ENCODE measurements around the gene PTPRJ.

The PTPRJ gene

DNA sequence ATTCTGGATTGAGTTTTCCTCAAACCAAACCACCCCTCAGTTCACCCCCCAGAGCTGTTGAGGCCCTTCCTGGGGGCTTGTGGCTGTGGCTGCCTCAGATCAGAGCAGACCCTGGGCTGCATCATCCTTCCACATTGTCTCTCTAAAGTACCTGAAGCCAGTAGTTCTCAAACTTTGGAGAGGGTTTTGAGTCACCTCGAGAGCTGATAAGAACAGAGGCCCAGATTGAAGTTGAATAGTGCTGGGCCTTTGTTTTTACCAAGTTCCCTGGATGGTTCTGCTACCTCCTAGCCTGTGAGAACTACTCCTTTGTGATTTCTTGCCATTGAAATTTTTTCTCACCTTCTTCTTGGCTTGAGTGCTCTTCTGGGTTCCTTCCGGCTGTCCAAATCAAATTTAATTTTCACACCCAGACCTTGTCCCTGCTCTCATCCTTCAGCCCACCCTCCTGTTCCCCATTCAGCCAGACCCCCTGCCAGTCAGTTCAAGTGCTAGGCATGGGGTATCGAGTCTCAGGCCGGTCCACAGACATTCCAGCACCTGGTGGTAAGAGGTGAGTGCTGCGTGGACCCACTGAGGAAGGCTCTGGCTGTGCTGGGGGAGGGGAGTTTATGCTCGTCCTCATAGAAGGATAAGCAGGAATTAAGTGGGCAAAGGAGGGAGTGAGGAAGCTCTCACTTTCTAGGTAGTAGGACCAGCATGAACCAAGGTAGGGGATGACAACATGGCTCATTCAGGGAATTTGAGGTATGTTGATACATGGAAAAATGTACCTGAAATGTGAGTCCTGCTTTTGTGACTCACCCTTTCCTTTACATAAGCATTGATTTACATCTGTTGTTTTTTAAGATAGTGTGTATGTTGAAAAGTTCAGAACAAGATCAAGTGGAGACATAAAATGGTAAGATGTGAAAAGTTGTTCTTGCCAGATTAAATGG is 116.5 kb downstream of the PTPRJ start:
- no peak for DNase-seq

DNA sequence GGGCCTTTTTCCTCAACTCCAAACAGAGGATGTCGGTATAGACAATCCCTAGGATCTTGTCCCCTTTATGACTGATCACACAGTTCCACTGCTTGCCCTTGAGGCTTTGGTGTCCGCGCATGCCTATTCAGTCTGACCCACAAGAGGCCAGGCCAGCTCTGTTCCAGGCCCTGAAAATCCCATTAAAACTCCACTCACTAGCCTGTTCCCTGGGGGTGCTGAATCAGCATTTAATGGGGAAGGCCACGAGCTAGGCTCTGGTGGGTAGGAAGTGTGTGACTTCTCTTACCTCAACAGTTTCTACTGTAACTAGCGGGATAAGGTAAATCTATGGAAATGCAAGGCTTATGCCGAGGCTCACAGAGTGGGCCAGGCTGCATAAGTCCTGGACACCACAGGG is 117.7 kb downstream of the PTPRJ start:
- no peak for DNase-seq

- no peak for DNase-seq
Observed at GRCh38 chr11:48099916-48100446, 119.6 kb downstream of the PTPRJ start.

GRCh38 chr11:48101044-48101733 is 120.8 kb downstream of the PTPRJ start:
- no peak for DNase-seq

- no peak for DNase-seq
Observed at GRCh38 chr11:48101958-48102357, 121.6 kb downstream of the PTPRJ start.

GRCh38 chr11:48103621-48104567 is 123.5 kb downstream of the PTPRJ start:
- no peak for DNase-seq

- no peak for DNase-seq
Observed at GRCh38 chr11:48104568-48104924, 124.2 kb downstream of the PTPRJ start.

GRCh38 chr11:48105096-48105990 is 125.0 kb downstream of the PTPRJ start:
- DNase-seq = no peak

DNA sequence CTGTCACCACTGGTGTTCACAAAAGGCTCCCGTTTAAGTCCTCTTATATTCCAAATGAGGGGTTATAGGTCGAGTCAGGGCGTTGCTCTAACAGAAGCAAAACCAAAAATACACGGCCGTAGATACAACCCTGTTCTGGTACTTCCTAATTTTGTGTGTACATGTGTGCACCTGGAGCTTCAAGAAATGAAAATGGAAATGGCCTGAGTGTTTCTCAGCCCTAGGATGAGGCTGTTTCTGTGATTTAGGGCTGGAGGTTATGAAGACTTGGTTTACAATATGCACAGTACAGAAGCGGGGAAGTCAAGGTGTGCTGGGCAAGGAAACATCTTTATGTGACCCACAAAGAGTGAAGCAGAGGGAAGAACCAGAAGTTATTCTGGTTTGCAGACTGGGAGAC is 125.8 kb downstream of the PTPRJ start:
- no peak for DNase-seq

DNA sequence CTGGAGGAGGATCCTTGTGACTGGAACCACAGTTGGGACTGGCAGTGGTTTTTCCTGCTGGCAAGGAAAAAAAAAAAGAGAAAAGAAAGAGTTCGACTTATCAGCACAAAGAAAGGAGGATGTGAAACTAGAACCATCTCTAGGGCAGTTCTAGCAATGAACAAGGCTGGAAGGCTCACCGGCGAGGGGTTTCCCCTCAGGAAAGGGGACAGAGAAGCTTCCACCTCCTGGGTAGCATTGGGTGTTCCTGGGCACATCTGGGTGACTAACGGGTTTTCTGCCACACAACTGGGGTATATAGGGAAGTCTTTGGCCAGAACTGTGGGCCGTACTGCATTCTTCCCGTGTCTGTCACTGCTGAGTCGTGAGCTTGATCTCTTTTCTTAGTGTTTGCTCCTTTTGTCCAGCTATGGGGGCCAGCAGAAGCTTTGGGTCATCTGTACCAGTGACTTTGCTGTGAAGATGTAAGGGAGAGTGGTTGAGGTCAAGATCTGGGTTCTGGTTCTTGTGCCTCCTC is 126.9 kb downstream of the PTPRJ start:
- DNase-seq = no peak

DNA sequence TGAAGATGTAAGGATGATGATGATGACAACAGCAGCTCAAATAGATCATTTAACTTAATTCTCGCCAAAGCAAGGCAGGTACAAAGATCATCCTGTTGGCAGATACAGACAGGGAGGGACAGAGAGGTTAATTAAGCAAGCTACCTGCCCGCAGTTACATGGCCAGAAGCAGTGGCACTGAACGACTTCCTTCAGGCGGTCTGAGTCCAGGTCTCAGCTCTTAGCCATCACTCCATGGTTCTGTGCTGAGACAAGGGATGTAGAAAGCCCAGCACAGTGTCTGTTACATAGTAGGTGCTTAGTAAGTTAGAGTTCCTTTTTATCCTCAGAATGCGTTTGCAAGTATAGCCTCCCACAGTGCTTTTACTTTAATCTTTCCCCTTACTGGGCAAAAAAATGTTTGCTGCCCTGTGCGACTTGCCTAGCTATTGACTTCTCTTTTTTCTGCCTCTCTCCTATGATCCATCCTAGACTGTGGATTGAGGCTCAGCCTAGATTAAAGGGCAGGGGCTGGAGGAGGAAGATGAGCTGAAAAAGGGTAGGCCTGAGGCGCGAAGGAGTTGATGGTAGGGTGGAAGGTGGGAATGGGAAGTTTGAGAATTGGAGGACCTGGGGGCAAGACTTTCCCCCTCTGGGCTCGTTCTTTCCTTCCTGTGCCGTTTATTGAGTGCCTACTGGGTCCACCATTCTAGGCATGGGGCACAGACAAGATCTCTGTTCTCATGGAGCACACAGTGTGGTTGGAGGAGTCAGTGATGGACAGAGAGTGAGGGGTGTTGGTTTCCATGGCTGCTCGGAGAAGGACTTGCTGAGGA is 128.1 kb downstream of the PTPRJ start:
- no peak for DNase-seq

GRCh38 chr11:48109046-48109666 is 128.8 kb downstream of the PTPRJ start:
- peak; percentile 25 for DNase-seq

- DNase-seq = no peak
Observed at GRCh38 chr11:48110509-48110766, 130.1 kb downstream of the PTPRJ start.

GRCh38 chr11:48111891-48112290 is 131.5 kb downstream of the PTPRJ start:
- no peak for DNase-seq

DNA sequence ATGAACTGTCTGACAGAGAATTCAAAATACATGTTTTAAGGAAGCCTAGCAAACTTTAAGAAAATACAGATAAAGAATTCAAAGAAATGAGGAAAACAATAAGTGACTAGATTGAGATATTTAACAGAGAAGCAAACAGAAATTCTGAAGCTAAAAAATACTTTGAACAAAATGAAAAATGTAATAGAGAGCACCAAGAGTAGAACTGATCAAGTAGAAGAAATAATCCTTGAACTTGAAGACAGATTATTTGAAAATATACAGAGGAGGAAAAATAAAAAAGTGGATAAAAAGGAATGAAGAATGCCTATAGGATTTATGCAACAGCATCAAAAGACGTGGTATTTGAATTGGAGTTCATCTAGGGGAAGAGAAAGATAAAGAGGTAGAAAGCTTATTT is 134.4 kb downstream of the PTPRJ start:
- DNase-seq = no peak

DNA sequence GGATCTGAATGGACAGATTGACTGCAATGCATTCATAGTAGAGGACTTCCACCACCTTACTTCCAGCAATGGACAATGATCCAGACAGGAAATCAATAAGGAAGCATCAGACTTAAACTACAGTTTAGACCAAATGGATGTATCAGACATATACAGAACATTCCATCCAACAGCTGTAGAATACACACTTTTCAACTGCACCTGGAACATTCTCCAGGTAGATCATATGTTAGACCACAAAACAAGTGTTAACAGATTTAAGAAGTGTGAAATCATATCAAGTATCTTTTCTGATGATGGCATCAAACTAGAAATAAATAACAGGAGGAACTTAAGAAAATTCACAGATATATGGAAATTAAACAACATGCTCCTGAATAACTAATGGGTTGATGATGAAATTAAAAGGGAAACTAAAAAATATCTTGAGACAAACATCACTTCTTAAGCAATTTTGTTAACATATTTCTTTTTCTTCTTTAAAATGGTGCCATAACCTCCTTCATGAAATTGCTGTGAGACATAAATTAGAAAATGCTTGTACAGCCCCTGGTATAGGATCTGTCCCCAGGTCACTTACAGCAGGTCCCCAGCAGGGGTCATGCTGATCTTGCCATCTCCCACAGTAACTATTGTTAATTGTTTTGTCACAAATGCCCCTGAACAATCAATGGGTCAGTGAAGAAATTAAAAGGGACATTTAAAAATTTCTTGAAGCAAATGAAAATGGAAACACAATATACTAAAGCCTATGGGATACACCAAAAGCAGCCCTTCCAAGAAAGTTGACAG is 136.3 kb downstream of the PTPRJ start:
- DNase-seq = no peak

GRCh38 chr11:48122246-48122645 is 141.9 kb downstream of the PTPRJ start:
- DNase-seq = no peak

- DNase-seq = no peak
Observed at GRCh38 chr11:48122656-48123055, 142.3 kb downstream of the PTPRJ start.

DNA sequence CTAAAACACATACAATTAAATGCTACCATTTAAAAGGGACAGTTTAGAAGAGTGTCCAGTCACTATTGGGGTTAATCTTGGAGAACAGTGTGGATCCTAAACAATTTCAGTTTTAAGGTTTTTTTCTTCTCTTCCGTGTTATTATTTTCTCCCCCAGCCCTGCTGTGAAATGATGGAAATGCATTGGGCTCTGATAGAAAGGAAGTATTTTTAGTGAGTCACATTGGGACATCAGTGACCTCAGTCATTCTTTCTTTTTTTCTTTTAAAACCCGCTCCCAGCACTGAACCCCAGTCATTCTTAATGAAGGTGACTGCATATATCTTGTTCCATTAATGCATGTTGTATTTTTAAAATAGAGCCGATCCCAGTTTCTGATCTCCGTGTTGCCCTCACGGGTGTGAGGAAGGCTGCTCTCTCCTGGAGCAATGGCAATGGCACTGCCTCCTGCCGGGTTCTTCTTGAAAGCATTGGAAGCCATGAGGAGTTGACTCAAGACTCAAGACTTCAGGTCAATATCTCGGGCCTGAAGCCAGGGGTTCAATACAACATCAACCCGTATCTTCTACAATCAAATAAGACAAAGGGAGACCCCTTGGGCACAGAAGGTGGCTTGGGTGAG is 143.0 kb downstream of the PTPRJ start:
- DNase-seq = no peak

Measured in GDM1 (cell line).